KMS-11 (cell line): ENCODE results near the gene UNC5CL.

Source experiments
- H2AFZ ChIP-seq: fragments of 200-600 bp; sonication (generic); 2 replicates; pipeline ENCODE4 v1.6.1; 2016; ENCODE audit warnings: antibody characterized with exemption, mixed run types, low read depth
- H3K27ac ChIP-seq: fragments of 200-600 bp; sonication (generic); 2 replicates; pipeline ENCODE4 v1.6.1; 2016; ENCODE audit warnings: mild to moderate bottlenecking, mixed run types
- H3K27me3 ChIP-seq: fragments of 200-600 bp; sonication (generic); 2 replicates; pipeline ENCODE4 v1.6.1; 2017; ENCODE audit warnings: mild to moderate bottlenecking, low read depth, mixed run types, moderate library complexity; ENCODE audit not compliant: insufficient read depth
- H3K36me3 ChIP-seq: fragments of 200-600 bp; sonication (generic); 2 replicates; pipeline ENCODE4 v1.6.1; 2017; ENCODE audit warnings: mild to moderate bottlenecking, mixed run types; ENCODE audit not compliant: insufficient read depth
- H3K4me1 ChIP-seq: fragments of 200-600 bp; sonication (generic); 2 replicates; pipeline ENCODE4 v1.6.1; 2016; ENCODE audit warnings: mild to moderate bottlenecking, low read depth, mixed run types; ENCODE audit not compliant: poor library complexity, severe bottlenecking
- H3K4me2 ChIP-seq: fragments of 200-600 bp; sonication (generic); 2 replicates; pipeline ENCODE4 v1.7.0; 2016; ENCODE audit warnings: mild to moderate bottlenecking, mixed run types
- H3K4me3 ChIP-seq: fragments of 200-600 bp; sonication (generic); IDR thresholded peaks from 2 replicates; pipeline ENCODE4 v1.6.1; 2017; ENCODE audit warnings: low read depth, low read length, mixed read lengths; ENCODE audit not compliant: insufficient read depth
- H3K79me2 ChIP-seq: fragments of 200-600 bp; sonication (generic); 2 replicates; pipeline ENCODE4 v1.6.1; 2016; ENCODE audit warnings: low read depth, mixed run types; ENCODE audit not compliant: insufficient read depth
- H3K9ac ChIP-seq: fragments of 200-600 bp; sonication (generic); 2 replicates; pipeline ENCODE4 v1.6.1; 2016; ENCODE audit warnings: mild to moderate bottlenecking, mixed run types
- H4K20me1 ChIP-seq: fragments of 200-600 bp; sonication (generic); 2 replicates; pipeline ENCODE4 v1.6.1; 2016; ENCODE audit warnings: mild to moderate bottlenecking, mixed run types; ENCODE audit not compliant: insufficient read depth
- CTCF ChIP-seq: fragments of 200-600 bp; sonication (generic); conservative IDR thresholded peaks from 2 replicates; pipeline ENCODE4 v1.6.1; 2017; ENCODE audit warnings: low read depth, mild to moderate bottlenecking, antibody characterized with exemption, low read length, moderate library complexity, mixed read lengths

UNC5CL gene

GRCh38 chr6:41032830-41033229, 6.2 kb downstream of the UNC5CL start:
- TF ChIP-seq CTCF: no peak
- Histone ChIP-seq H4K20me1 (no peaks in the 10 kb centered on the region), H3K79me2 (no peaks in the 10 kb centered on the region), H3K4me1 (no peaks in the 10 kb centered on the region), H3K4me3 (no peak overlapping the region), H3K27me3 (no peaks in the 10 kb centered on the region), H3K27ac (no peak overlapping the region), H3K4me2 (no peak overlapping the region), H3K9ac (no peak overlapping the region), H2AFZ (no peak overlapping the region), H3K36me3 (no peaks in the 10 kb centered on the region)

- no peak for TF ChIP-seq CTCF
- H3K27ac ChIP-seq: peak overlapping the region; percentile 63; the same call in 1 of the 2 replicates
- H4K20me1 ChIP-seq: no peaks in the 10 kb centered on the region
- no peaks in the 10 kb centered on the region for H3K27me3 ChIP-seq
- H3K4me2 ChIP-seq: peak overlapping the region; percentile 67; the same call in 1 of the 2 replicates
- peaks cover 8% of the 10 kb centered on the region for H3K4me1 ChIP-seq
- no peaks in the 10 kb centered on the region for H3K36me3 ChIP-seq
- no peaks in the 10 kb centered on the region for H3K79me2 ChIP-seq
- H3K9ac ChIP-seq: peak overlapping the region; percentile 67
- H3K4me3 ChIP-seq: no peak overlapping the region
- H2AFZ ChIP-seq: peak overlapping the region; percentile 98
Measured at GRCh38 chr6:41028561-41029412, 10.2 kb downstream of the UNC5CL start.

- Histone ChIP-seq H3K4me1 (peaks cover 8% of the 10 kb centered on the region), H3K79me2 (no peaks in the 10 kb centered on the region), H4K20me1 (no peaks in the 10 kb centered on the region), H3K27ac (peak overlapping the region; percentile 63; the same call in 1 of the 2 replicates), H3K4me2 (peak overlapping the region; percentile 67), H3K4me3 (no peak overlapping the region), H2AFZ (peak overlapping the region; percentile 98), H3K9ac (peak overlapping the region; percentile 67), H3K36me3 (no peaks in the 10 kb centered on the region), H3K27me3 (no peaks in the 10 kb centered on the region)
- TF ChIP-seq CTCF: peak; percentile 93
Measured at GRCh38 chr6:41027799-41028560, 11.0 kb downstream of the UNC5CL start.

- Histone ChIP-seq H3K4me3 (no peak overlapping the region), H3K4me2 (peak overlapping the region; percentile 67), H3K4me1 (peaks cover 8% of the 10 kb centered on the region)
Measured at GRCh38 chr6:41027241-41027640, 11.8 kb downstream of the UNC5CL start.

More at GRCh38 chr6:41027241-41027640, 11.8 kb downstream of the UNC5CL start:
- Histone ChIP-seq H3K27ac (peak overlapping the region; percentile 63), H3K9ac (peak overlapping the region; percentile 67; the same call in 1 of the 2 replicates), H3K79me2 (no peaks in the 10 kb centered on the region), H3K27me3 (no peaks in the 10 kb centered on the region), H2AFZ (peak overlapping the region; percentile 98), H4K20me1 (no peaks in the 10 kb centered on the region), H3K36me3 (no peaks in the 10 kb centered on the region)
- no peak for TF ChIP-seq CTCF
